Measurements from ENCODE around the gene NAT8L. TPM values are rescaled to one million over a fixed set of nuclear protein-coding genes. Genes with fewer than 3 reads are reported as not detected.
A peak's percentile ranks its signal among the peaks of the same experiment; 100 is the strongest.

Gene NAT8L
- total and polyA plus RNA-seq, 8 donors, result 0.23 to 7.3 (median 4.5) TPM

- TF ChIP-seq CTCF (IDR thresholded peaks at IDR 0.05), result no peak
- Histone ChIP-seq H3K27ac (no peak overlapping the region), H3K4me1 (no peaks in the 10 kb centered on the region), H3K27me3 (peaks cover 0 to 31% of the 10 kb centered on the region in 2 donors), H3K4me3 (no peak overlapping the region), H3K36me3 (no peaks in the 10 kb centered on the region), H3K9me3 (no peaks in the 10 kb centered on the region)
- ATAC-seq (no peak), DNase-seq (no peak)
- intact Hi-C loops (cut with DNase I), result no loop called here
These were observed 15.5 kb downstream of the NAT8L start for GRCh38 chr4:2074588-2074987.

- no peaks in the 10 kb centered on the region for H3K4me1 ChIP-seq
- DNase-seq (peak in 1 of 4 donors; percentile 18), ATAC-seq (no peak)
- H3K27me3 ChIP-seq, result peaks cover 0 to 23% of the 10 kb centered on the region in 2 donors
- intact Hi-C loops (cut with DNase I), result no loop called here
- no peak overlapping the region for H3K27ac ChIP-seq
- no peaks in the 10 kb centered on the region for H3K36me3 ChIP-seq
- no peak overlapping the region for H3K4me3 ChIP-seq
- no peaks in the 10 kb centered on the region for H3K9me3 ChIP-seq
- TF ChIP-seq CTCF (IDR thresholded peaks at IDR 0.05), result no peak
These were observed 16.3 kb downstream of the NAT8L start for GRCh38 chr4:2075171-2075986.

GRCh38 chr4:2075987-2076907 lies 17.1 kb downstream of the NAT8L start:
- Histone ChIP-seq H3K4me1 (no peaks in the 10 kb centered on the region), H3K27me3 (peaks cover 0 to 15% of the 10 kb centered on the region in 2 donors), H3K9me3 (no peaks in the 10 kb centered on the region), H3K36me3 (no peaks in the 10 kb centered on the region), H3K4me3 (no peak overlapping the region), H3K27ac (no peak overlapping the region)
- ATAC-seq (no peak), DNase-seq (peak in 1 of 4 donors; percentile 25)
- no peak for TF ChIP-seq CTCF (IDR thresholded peaks at IDR 0.05)
- intact Hi-C loops (cut with DNase I), result no loop called here

GRCh38 chr4:2076908-2077536 lies 17.9 kb downstream of the NAT8L start:
- no peak overlapping the region for H3K4me3 ChIP-seq
- H3K27me3 ChIP-seq, result peaks cover 0 to 7% of the 10 kb centered on the region in 2 donors
- DNase-seq (no peak), ATAC-seq (no peak)
- H3K9me3 ChIP-seq, result no peaks in the 10 kb centered on the region
- intact Hi-C loops (cut with DNase I), result no loop called here
- no peaks in the 10 kb centered on the region for H3K36me3 ChIP-seq
- H3K27ac ChIP-seq, result no peak overlapping the region
- no peaks in the 10 kb centered on the region for H3K4me1 ChIP-seq
- no peak for TF ChIP-seq CTCF (IDR thresholded peaks at IDR 0.05)

Measured in left lung (tissue), 10 donors.